COLO668 (cell line): ENCODE measurements around the gene RNASE11.
"Not testable (repeated sequence)": the region's sequence is repeated elsewhere in the genome, so short reads cannot be mapped to it uniquely, and the experiment has no call there.

Experiments used
- DNase-seq: peaks from one replicate; lab custom pipeline; 2025; ENCODE audit not compliant: unreplicated experiment; lab: John Stamatoyannopoulos, UW

Gene RNASE11

DNA sequence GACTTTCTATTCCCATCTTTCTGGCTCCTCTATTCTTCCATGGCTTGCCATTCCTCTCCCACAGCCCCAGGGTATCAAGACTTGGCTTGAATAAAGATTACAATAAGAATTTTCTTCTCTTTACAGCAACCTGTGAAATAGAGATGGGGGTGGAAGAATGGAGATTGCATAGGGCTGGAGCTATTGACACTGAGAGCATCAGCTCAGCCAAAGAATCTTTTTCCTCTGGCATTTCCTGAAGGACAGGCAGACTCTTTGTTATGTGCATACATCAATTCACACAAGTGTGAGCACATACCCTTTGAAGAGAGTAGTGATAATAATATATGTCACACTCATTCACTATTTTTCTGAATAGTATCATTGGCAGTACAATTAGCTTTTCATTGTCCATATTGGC, 4.7 kb downstream of the RNASE11 start:
- no peak for DNase-seq

DNA sequence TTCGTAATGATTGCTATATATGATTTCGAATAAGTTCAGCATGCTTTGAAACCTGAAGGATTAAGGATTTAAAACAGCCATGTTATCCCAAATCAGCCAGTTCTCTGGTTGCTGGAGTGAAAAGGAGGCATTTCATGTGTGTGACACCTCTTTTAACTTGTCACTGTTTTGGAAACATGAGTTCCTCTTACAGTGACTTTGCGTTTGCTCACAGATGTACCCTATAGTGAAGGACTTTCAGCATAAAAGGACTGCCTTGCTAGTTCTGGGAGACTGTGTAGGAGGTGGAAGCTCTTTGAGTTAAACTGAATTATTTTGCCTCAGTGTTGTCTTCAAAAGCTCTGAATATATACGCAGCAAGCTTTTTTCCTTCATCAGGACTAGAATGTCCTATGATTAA, 7.6 kb downstream of the RNASE11 start:
- DNase-seq, result no peak

DNA sequence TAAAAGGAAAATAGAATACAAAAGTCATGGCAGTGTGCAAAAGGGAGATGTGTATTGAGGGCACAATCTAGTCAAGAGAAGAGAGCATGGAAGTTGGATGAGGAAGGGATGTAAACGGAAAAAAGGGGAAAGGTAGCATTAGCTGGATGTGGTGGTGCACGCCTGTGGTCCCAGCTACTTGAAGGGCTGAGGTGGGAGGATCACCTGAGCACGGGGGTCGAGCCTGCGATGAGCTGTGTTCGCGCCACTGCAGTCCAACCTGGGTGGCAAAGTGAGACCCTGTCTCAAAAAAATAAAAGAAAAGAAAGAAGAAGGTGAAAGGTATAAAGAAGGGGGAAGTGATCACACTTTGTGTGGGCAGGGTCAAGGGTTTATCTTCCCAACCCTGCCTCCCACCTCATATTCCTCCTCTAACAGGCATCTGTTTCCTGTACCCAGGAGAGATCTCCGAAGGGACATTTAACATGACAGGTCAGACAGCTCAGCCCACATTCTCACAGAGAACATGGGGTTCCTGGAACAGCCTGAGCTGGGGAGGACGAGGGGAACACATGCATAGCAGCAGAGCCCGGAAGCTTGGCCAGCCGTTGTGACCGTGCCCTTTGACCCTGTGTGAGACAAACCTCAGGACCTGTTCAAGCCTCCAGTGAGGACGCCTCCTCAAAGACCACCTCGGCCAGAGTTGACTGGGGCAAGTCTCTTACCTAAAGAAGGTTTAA, 8.9 kb downstream of the RNASE11 start:
- no peak for DNase-seq

DNA sequence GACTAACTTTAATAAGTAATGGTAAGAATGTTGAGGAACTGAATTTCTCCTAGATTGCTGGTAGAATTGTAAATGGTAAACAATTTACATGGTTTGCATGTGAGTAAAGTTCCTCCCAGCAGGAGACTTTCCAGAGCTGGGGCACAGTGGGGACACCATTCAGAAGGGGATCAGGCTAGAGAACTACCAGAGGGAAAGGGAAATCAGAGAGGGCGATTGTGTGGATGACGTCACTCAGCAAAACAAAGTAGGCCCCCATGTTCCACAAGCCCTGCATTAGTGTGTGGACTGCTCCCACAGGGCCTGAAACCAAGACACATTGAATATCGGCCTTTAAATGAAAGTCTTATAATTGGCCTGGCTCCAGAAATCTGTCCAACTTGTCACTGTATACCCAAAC, 9.5 kb downstream of the RNASE11 start:
- no peak for DNase-seq

DNA sequence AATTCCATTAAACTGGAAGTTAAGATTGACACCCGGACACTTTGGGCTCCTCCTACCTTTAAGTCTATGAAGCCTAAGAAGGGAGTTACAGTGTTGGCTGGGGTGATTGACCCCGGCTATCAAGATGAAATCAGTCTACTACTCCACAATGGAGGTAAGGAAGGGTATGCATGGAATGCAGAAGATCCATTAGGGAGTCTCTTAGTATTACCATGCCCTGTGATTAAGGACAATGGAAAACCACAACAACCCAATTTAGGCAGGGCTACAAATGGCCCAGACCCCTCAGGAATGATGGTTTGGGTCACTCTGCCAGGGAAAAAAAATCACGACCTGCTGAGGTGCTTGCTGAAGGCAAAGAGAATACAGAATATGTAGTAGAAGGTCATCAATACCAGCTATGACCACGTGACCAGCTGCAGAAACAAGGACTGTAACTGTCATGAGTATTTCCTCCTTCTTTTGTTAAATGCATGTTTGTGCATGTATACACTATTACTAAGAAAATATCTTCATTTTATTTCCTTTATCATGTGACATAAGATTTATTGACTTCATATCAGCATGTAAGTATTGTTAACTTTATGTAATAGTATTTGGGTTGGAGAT, 15.3 kb downstream of the RNASE11 start:
- DNase-seq, result not testable (repeated sequence)

DNA sequence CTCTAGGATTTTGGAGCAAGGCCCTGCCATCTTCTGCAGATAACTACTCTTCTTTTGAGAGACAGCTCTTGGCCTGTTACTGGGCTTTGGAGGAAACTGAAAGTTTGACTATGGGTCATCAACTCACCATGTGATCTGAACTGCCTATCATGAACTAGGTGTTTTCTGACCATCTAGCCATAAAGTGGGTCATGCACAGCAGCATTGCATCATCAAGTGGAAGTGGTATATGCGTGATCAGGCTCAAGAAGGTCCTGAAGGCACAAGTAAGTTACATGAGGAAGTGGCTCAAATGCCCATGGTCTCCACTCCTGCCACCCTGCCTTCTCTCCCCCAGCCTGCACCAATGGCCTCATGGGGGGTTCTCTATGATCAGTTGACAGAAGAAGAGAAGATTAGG, 17.1 kb downstream of the RNASE11 start:
- DNase-seq, result not testable (repeated sequence)

DNA sequence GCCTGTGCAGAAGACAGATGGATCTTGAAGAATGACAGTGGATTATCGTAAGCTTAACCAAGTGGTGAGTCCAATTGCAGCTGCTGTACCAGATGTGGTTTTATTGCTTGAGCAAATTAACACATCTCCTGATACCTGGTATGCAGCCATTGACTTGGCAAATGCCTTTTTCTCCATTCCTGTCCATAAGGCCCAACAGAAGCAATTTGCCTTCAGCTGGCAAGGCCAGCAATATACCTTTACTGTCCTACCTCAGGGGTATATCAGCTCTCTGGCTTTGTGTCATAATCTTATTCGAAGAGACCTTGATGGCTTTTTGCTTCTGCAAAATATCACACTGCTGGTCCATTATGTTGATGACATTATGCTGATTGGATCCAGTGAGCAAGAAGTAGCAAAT, 17.9 kb downstream of the RNASE11 start:
- DNase-seq, result not testable (repeated sequence)

DNA sequence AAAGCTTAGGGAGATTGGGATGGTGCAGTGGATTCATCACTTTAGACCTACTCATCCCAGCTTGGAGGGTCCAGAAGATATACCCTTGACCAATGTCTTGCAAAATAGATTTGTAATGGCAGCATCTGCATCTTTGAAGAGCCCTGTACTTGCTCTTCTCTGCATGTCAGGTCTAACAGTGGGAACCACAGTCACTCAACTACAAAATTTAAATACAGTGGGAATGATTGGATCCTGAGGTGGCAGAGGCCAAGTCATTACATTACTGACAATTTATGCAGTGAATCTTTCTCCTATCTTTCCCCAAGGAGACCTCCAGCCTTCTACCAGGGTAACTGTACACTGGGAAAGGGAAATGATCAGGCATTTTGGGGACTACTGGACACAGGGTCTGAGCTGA, 18.7 kb downstream of the RNASE11 start:
- no peak for DNase-seq

DNA sequence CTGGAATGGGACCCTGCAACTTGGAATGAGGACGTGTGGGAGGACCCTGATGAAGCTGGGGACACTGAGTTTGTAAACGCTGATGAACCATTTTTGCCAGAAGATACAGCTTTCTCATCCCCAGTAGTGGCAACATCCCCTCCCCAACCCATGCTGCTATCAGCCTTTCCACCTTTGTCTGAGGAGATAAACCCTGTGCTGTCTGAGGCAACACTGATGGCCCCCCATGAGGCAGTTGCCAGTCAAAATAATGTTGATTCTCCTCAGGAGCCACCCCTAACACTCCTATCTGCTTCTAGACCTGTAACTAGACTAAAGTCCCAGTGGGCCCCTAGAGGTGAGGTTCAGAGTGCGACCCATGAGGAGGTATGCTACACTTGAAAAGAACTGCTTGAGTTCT, 19.4 kb downstream of the RNASE11 start:
- no peak for DNase-seq

DNA sequence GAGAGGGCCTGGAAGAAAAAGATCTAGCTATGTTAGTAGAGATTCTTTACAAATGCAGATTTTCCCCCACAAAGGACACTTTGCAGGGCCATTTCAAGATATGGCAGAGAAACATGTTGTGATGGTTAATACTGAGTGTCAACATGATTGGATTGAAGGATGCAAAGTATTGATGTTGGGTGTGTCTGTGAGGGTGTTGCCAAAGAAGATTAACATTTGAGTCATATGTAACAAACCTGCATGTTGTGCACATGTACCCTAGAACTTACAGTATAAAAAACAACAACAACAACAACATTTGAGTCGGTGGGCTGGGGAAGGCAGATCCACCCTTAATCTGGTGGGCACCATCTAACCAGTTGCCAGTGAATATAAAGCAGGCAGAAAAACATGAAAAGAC, 20.6 kb downstream of the RNASE11 start:
- not testable (repeated sequence) for DNase-seq

DNA sequence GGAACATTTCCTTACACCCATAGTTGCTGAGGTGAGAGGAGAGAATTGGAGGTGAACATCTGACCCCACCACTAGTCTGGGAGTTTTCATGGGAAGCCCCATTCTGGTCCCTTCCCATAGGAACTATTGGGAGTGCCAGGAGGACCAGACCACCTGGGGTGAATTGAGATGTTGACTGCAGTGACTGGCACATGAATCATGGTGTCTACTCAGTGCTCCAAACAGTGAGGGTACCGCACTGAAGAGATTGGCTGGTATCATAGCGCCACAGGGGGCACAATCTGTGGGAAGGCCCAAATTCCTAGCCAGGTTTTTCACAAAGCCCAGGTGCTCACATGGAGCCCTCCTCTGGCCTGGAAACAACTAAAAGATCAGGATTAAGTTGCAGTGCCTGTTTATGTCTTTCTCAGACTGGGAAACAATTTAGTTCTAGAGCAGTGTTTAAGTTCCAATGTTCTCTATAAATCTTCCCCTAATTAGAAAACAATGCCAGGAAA, 23.3 kb downstream of the RNASE11 start:
- no peak for DNase-seq

DNA sequence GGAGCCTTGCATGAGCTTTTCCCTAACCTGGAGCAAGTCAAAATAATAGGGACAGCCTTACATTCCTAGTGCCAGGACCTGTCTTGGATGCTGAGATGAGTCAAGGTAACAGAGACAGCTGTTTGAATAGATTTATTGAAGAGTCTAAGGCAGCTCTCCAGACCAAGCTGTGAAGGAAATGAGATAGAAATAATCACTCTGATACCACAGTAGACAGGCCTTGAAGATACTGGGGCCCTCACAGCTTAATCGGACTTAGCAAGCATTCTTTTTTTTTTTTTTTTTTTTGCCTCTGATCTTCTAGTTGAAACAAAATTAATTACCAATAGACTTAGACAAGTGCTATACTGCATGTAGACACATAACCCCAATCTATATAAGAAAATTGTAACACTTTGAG, 23.8 kb downstream of the RNASE11 start:
- no peak for DNase-seq

DNA sequence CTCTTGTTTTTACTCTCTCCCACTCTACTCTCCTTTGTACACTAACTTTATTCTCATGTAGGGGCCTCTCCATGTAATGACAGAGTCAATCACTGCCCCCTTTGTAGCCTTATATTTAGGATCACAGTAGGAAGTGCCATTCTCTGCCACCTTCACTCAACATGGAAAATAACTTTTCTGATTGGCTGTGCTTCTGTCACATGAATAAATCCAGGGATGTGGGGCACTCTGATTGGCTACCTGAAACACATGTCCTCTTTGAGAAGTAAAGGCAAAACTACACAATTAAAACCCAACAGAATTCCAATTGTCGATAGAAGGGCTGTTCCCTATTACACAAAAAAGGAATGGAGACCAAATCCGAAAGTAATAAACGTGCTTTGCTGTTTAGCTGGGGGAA, 26.8 kb downstream of the RNASE11 start, which contains the start of gene RNASE9:
Gene RNASE9, minus strand, starts transcription at position 87 of the 400 bp plus-strand sequence.
- DNase-seq, result no peak

DNA sequence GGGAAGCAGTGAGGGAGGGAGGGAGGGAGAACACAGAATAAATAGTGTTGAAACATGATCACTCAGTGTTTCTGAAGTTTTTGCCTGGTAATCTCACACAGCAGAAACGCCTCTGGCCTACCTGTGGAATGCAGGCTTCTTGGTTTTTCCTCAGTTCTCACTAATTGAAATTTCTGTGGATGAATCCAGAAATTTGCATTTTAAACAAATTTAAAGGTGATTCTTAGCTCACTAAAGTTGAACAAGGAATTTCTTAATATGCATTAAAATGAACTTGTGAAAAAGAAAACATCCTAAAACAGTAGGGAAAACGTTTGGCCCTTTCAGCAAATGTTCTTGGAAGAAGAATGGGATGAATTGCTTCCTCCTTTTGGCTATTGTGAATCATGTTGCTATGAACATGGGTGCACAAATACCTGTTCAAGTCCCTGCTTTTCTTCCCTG, 28.3 kb downstream of the RNASE11 start:
- no peak for DNase-seq

DNA sequence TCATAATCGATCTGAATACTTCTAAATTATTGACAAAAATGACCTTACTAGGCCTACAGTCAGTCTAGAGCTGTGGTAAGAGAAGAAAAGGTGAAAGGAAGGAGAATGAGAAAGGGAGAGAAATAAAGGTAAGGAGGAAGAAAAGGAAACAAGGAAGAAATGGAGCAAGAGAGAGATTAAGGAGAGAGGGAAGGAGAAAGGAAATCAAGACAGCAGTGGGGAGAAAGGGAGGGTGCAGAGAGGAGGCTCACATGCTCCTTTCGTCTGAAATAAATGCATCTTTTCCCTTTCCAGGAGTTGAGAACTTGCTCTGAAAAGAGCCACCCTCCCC, 30.6 kb downstream of the RNASE11 start:
- no peak for DNase-seq

DNA sequence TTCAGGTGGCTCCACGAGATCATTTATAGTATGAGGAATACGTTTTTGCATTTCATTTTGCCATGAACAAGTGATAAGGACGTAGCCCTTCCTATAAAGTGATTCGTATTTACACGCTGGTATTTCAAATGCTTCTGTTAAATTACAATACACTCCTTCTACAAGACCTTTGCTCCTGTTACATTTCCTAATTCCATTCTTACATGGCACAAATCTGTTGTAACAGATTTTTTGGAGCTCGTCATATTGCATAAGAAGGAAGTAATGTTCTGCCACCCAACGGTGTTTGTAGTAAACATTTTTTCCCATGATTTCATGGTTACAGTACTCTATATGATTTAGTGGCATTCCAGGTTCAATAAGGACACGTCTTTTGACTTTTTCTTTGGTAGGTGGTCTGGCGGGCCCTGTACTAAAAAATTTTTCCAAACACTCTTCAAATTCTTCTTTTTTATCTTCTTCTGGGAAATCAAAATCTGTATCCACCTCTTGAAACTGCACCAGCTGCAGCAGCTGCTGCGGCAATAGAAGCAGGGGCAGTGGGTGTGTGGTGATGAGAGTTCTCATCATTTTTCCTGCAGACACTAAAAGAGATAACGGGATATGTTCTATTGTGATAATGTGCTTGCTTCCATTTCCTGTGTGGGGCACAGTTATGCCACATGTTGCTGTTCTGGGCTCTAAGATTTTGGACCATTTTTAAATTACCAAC, 31.1 kb downstream of the RNASE11 start:
- no peak for DNase-seq

DNA sequence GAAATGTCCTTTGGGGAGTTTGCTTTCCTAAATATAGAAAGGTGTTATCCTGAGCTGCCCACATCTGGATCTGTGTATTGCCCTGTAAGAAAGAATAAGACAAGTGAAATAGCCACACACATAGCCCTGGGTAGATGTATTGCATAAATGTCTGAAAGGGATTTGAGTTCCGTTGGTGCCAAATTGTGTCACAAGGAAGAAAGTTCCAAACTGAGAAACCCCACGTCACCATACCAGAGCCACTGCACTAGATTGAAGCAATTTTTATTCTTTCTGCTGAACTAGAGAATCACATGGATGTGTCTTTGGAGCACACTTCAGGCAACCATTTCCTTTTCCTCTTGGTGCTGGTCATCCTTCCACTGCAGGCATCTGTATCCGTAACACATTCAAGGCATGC, 32.0 kb downstream of the RNASE11 start:
- no peak for DNase-seq

DNA sequence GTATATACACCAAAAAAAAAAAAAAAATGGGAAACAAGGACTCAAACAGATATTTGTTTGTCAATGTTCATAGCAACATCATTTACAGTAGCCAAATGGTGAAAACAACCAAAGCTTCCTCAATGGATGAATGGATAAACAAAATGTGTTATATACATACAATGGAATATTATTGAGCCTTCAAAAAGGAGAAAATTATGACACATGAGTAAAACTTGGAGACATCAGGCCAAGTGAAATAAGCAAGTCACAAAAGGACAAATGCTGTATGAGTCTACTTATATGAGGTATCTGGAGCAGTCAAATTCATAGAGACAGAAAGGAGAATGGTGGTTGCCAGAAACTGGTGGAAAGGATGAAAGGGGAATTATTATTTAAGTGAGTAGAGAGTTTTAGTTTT, 34.8 kb downstream of the RNASE11 start:
- no peak for DNase-seq

DNA sequence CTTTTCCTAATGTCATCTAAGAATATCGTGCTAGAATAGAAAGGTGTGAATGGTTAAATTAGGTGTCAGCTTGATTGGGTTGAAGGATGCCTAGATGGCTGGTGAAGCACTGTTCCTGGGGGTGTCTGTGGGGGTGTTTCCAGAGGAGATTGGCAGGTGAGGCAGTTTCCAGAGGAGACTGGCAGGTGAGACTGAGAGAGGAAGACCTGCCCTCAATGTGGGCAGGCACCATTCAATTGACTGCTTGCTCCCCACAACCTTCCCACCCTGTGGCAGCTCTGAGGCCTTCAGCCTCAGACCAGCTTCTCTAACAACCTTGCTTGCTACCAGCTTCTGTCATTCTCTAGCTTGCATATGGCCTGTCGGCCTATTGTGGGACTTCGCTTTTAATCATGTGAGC, 36.2 kb downstream of the RNASE11 start:
- DNase-seq, result no peak

DNA sequence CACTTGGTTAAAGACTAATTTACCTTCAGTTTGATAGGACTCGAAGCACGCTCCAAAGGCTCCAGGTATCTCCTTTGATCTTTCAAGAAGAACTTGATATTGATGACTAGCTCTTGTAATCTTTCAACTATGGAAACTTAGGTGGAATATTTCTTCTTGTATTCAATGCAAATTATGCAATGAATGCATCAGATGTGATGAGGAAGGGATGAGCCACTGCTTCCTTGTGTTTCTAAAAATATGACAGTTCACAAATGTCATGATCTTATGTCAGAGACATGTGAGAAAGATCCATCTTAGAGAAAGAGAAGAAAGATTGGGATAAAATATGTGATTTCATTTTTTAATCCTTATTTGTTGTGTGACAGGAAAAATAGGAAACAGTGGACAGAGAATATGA, 36.9 kb downstream of the RNASE11 start:
- no peak for DNase-seq

DNA sequence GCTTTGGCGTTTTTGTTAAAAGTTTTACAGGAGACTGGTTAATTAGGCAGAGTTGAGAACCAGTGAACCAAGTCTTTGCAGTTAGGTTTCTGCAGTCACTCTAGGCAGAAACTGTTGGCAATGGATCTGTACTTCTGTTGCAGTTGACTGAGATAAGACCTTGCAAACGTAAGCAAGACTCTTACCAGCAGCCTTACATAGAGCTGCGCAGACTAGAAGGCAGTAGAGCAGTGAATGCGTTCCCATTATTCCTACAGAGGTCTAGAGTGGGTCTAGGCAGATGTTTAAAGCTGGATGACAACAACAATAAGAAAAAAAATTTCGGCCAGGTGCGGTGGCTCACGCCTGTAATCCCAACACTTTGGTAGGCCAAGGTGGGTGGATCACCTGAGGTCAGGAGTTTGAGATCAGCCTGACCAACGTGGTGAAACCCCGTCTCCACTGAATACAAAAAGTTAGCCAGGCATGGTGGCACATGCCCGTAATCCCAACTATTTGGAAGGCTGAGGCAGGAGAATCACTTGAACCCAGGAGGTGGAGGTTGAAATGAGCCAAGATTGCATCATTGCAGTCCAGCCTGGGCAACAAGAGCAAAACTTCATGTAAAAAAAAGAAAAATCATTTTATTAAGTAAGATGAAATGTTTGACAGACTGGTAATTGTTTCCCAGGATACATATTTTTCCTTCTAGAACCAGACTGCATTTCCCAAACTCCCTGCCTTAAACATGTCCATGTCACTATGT, 39.2 kb downstream of the RNASE11 start:
- DNase-seq, result no peak
